K562 (cell line): ENCODE measurements around the gene RFWD3. TPM values are rescaled to one million over a fixed set of nuclear protein-coding genes. Genes with fewer than 3 reads are reported as not detected.

Source experiments
- CBX3 ChIP-seq, 2 experiments: IDR thresholded peaks; 1 replicate in 1 of 2; 2 replicates in 1 of 2; pipeline ENCODE4 v1.6.1; 2012; ENCODE audit warnings: inconsistent platforms in 2 of 2, low read length in 2 of 2, borderline replicate concordance in 1 of 2, control low read depth in 1 of 2
- CHD2 ChIP-seq: IDR thresholded peaks from 2 replicates; pipeline ENCODE4 v1.6.1; 2011; ENCODE audit warnings: low read depth, low read length
- FOXK1 ChIP-seq: sonication (generic); formaldehyde crosslinking; IDR thresholded peaks from 2 replicates; pipeline ENCODE4 v1.8.0; 2022; ENCODE audit warnings: missing genetic modification reagents, mild to moderate bottlenecking, borderline replicate concordance
- KDM5B ChIP-seq: fragments of 200-600 bp; sonication (generic); IDR thresholded peaks from 2 replicates; pipeline ENCODE4 v1.6.1; 2012; ENCODE audit warnings: low read depth, mild to moderate bottlenecking, moderate library complexity, low read length, control low read depth, inconsistent platforms; ENCODE audit not compliant: insufficient replicate concordance
- PTRF ChIP-seq: fragments of 450-650 bp; IDR thresholded peaks from 2 replicates; pipeline ENCODE4 v1.6.1; 2016; ENCODE audit warnings: mild to moderate bottlenecking, missing genetic modification characterization, missing compliant biosample characterization
- RBM39 ChIP-seq: fragments of 200-400 bp; formaldehyde crosslinking; optimal IDR thresholded peaks from 2 replicates; pipeline ENCODE3; 2018; ENCODE audit warnings: low read depth, low read length
- RFX1 ChIP-seq: fragments of 450-650 bp; IDR thresholded peaks from 2 replicates; pipeline ENCODE4 v1.6.1; 2016; ENCODE audit warnings: mild to moderate bottlenecking, moderate library complexity
- STAT5A ChIP-seq: IDR thresholded peaks from 2 replicates; pipeline ENCODE4 v1.6.1; 2012; ENCODE audit warnings: low read length, inconsistent platforms, borderline replicate concordance
- THRAP3 ChIP-seq: fragments of 450-650 bp; IDR thresholded peaks from 2 replicates; pipeline ENCODE4 v1.6.1; 2016; ENCODE audit warnings: mild to moderate bottlenecking, inconsistent platforms, borderline replicate concordance
- XRCC5 ChIP-seq: fragments of 200-400 bp; formaldehyde crosslinking; IDR thresholded peaks from 2 replicates; pipeline ENCODE4 v1.6.1; 2017; ENCODE audit warnings: low read depth, mild to moderate bottlenecking, low read length
- ZKSCAN3 ChIP-seq: fragments of 250-450 bp; sonication (Bioruptor Pico); IDR thresholded peaks from 2 replicates; pipeline ENCODE4 v1.4.0; 2020
- ZNF175 ChIP-seq: fragments of 200-800 bp; sonication (Bioruptor generic); IDR thresholded peaks from 2 replicates; pipeline ENCODE4 v1.6.1; 2016; ENCODE audit warnings: low read depth, mild to moderate bottlenecking, missing genetic modification characterization, missing compliant biosample characterization
- ZNF644 ChIP-seq: fragments of 200-800 bp; sonication (Bioruptor generic); IDR thresholded peaks from 2 replicates; pipeline ENCODE4 v1.6.1; 2016; ENCODE audit warnings: low read depth, missing genetic modification characterization, missing compliant biosample characterization
- ZNF75A ChIP-seq: fragments of 450-650 bp; formaldehyde crosslinking; IDR thresholded peaks from 2 replicates; pipeline ENCODE4 v1.4.0; 2020; ENCODE audit warnings: mild to moderate bottlenecking
- polyA plus RNA-seq, 8 experiments: library from polyadenylated mRNA; depleted of rRNA in 4 of 8; stranded (reverse) in 5 of 8; unstranded in 3 of 8; fragments of >200 nt; fragmentation: Nextera tagmentation in 2 of 8; fragmentation: Illumina TruSeq in 1 of 8; extraction: Ambion mirVana in 2 of 8; extraction: Trizol in 1 of 8; gene quantifications; 2 replicates each; pipeline versions ENCODE4 v1.2.1 to v1.2.3, GENCODE V29; 2011 to 2014; ENCODE audit warnings: inconsistent platforms in 1 of 8, missing spikeins in 1 of 8
- total RNA-seq, 7 experiments: library from RNA; depleted of rRNA in 6 of 7; stranded (reverse); fragments of >200 nt in 6 of 7; fragmentation: Illumina TruSeq in 2 of 7; extraction: Trizol in 2 of 7; gene quantifications; 2 replicates each; pipeline versions ENCODE4 v1.2.1 to v1.2.3, GENCODE V29; 2011 to 2021; ENCODE audit warnings: low replicate concordance in 1 of 7
- TF ChIP-seq, protein P1 (sequence below): fragments of 450-650 bp; IDR thresholded peaks from 2 replicates; pipeline ENCODE4 v1.6.1; 2018; ENCODE audit not compliant: partially characterized antibody
- TF ChIP-seq, protein P2 (sequence below): fragments of 450-650 bp; IDR thresholded peaks from 2 replicates; pipeline ENCODE4 v1.6.1; 2016; ENCODE audit warnings: antibody characterized with exemption
- TF ChIP-seq, protein P3 (sequence below): fragments of 250-450 bp; sonication (Bioruptor Pico); IDR thresholded peaks from 2 replicates; pipeline ENCODE4 v1.4.0; 2020; ENCODE audit warnings: mild to moderate bottlenecking
- TF ChIP-seq, protein P4 (sequence below): sonication (generic); formaldehyde crosslinking; IDR thresholded peaks from 2 replicates; pipeline ENCODE4 v1.8.0; 2022; ENCODE audit warnings: missing genetic modification reagents, mild to moderate bottlenecking, borderline replicate concordance
- TF ChIP-seq, protein P5 (sequence below): fragments of 450-650 bp; conservative IDR thresholded peaks from 2 replicates; pipeline ENCODE4 v1.6.1; 2016; ENCODE audit warnings: missing genetic modification characterization, low read depth, mild to moderate bottlenecking, missing compliant biosample characterization, moderate library complexity

Gene RFWD3
- total and polyA plus RNA-seq, 9 of the 15 experiments (the other 6 are each of a cell fraction or from before 2014, with no cell fraction given) = 20.8 to 121 (median 79.0) TPM

DNA sequence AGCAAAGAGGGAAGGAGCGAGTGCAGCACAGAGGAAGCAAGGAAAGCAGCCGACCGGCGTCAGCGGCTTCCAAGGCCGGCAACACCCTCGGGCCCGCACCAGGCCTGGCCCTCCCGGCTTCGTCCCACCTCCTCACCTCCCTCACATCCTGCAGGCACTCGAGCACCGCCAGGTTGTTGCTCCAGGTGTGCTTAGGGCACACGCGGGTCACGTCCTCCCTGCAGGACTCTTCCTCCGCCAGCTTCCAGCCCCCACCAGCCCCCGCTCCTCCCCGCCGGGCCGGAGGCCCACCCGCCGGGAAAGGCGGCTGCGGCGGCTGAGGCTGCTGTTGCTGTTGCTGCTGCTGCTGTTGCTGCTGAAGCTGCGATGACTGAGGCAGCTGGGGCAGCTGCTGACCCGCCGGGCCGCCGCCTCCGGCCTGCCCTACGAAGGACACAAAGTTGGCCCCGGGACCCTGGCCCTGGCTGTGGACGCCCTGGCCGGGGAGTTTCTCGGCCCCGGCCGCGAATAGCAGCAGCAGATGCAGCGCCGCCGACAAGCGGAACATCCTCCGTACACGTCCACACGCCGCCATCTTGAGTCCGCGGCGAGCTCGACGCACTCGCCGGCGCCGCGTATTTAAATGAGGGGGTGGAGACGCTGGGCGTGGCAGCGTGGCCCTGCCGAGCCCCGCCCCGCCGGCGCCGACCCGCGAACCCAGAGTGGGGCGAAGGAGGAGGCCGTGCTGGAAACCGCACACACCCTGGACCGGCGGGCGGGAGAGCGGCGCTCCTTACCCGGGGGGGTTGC, 60.0 kb downstream of the RFWD3 start, which contains the start of gene GLG1 (continued):
- TF ChIP-seq, protein P1, sequence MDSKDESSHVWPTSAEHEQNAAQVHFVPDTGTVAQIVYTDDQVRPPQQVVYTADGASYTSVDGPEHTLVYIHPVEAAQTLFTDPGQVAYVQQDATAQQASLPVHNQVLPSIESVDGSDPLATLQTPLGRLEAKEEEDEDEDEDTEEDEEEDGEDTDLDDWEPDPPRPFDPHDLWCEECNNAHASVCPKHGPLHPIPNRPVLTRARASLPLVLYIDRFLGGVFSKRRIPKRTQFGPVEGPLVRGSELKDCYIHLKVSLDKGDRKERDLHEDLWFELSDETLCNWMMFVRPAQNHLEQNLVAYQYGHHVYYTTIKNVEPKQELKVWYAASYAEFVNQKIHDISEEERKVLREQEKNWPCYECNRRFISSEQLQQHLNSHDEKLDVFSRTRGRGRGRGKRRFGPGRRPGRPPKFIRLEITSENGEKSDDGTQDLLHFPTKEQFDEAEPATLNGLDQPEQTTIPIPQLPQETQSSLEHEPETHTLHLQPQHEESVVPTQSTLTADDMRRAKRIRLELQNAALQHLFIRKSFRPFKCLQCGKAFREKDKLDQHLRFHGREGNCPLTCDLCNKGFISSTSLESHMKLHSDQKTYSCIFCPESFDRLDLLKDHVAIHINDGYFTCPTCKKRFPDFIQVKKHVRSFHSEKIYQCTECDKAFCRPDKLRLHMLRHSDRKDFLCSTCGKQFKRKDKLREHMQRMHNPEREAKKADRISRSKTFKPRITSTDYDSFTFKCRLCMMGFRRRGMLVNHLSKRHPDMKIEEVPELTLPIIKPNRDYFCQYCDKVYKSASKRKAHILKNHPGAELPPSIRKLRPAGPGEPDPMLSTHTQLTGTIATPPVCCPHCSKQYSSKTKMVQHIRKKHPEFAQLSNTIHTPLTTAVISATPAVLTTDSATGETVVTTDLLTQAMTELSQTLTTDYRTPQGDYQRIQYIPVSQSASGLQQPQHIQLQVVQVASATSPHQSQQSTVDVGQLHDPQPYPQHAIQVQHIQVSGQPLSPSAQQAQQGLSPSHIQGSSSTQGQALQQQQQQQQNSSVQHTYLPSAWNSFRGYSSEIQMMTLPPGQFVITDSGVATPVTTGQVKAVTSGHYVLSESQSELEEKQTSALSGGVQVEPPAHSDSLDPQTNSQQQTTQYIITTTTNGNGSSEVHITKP = no peak
- TF ChIP-seq CBX3 (IDR thresholded peaks at IDR 0.05; ENCODE audit: borderline replicate concordance in 1 of 2, low read length in 2 of 2) (no peak), XRCC5 (no peak), THRAP3 (no peak), CHD2 (no peak), PTRF (tag) (no peak), FOXK1 (CRISPR knock-in tag) (no peak), ZNF75A (no peak), RBM39 (no peak), ZNF644 (tag) (no peak), RFX1 (no peak), KDM5B (peak; percentile 98), ZKSCAN3 (no peak), ZNF175 (CRISPR knock-in tag) (no peak), STAT5A (no peak)
- TF ChIP-seq, protein P2, sequence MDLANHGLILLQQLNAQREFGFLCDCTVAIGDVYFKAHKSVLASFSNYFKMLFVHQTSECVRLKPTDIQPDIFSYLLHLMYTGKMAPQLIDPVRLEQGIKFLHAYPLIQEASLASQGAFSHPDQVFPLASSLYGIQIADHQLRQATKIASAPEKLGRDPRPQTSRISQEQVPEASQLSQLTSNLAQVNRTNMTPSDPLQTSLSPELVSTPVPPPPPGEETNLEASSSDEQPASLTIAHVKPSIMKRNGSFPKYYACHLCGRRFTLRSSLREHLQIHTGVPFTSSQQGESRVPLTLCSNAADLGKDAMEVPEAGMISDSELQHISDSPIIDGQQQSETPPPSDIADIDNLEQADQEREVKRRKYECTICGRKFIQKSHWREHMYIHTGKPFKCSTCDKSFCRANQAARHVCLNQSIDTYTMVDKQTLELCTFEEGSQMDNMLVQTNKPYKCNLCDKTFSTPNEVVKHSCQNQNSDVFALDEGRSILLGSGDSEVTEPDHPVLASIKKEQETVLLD = 0 out of 2 replicates have a peak, but pooled peaks have one; percentile 51
- TF ChIP-seq, protein P3, sequence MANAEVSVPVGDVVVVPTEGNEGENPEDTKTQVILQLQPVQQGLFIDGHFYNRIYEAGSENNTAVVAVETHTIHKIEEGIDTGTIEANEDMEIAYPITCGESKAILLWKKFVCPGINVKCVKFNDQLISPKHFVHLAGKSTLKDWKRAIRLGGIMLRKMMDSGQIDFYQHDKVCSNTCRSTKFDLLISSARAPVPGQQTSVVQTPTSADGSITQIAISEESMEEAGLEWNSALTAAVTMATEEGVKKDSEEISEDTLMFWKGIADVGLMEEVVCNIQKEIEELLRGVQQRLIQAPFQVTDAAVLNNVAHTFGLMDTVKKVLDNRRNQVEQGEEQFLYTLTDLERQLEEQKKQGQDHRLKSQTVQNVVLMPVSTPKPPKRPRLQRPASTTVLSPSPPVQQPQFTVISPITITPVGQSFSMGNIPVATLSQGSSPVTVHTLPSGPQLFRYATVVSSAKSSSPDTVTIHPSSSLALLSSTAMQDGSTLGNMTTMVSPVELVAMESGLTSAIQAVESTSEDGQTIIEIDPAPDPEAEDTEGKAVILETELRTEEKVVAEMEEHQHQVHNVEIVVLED = peak; percentile 95
- TF ChIP-seq, protein P4, sequence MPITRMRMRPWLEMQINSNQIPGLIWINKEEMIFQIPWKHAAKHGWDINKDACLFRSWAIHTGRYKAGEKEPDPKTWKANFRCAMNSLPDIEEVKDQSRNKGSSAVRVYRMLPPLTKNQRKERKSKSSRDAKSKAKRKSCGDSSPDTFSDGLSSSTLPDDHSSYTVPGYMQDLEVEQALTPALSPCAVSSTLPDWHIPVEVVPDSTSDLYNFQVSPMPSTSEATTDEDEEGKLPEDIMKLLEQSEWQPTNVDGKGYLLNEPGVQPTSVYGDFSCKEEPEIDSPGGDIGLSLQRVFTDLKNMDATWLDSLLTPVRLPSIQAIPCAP (CRISPR knock-in tag) = no peak
- TF ChIP-seq, protein P5, sequence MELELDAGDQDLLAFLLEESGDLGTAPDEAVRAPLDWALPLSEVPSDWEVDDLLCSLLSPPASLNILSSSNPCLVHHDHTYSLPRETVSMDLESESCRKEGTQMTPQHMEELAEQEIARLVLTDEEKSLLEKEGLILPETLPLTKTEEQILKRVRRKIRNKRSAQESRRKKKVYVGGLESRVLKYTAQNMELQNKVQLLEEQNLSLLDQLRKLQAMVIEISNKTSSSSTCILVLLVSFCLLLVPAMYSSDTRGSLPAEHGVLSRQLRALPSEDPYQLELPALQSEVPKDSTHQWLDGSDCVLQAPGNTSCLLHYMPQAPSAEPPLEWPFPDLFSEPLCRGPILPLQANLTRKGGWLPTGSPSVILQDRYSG = no peak
